Heart left ventricle (tissue), 16 donors: ENCODE data around the gene BLID. TPM values are rescaled to one million over a fixed set of nuclear protein-coding genes. Genes with fewer than 3 reads are reported as not detected.

Source experiments
- ATAC-seq, 4 donors: fragments of 200-7000 bp; cut with Tn5 transposase; one replicate each; pipeline ENCODE4 v1.9.1; 2020 to 2022; ENCODE audit warnings: moderate library complexity in 4 of 4, mild to moderate bottlenecking in 3 of 4, moderate number of reproducible peaks in 1 of 4
- DNase-seq, 5 donors: peaks; one replicate each; pipeline ENCODE4 v3.0.0-alpha.2; 2020
- H3K27ac ChIP-seq, 12 donors: fragments of 200-600 bp; sonication (generic) in 4 of 12; one replicate each; pipeline versions ENCODE4 v1.5.0 to v1.8.0; 2016 to 2022; ENCODE audit warnings: mild to moderate bottlenecking in 2 of 12
- H3K27me3 ChIP-seq, 9 donors: fragments of 200-600 bp; sonication (generic) in 2 of 9; one replicate each; pipeline versions ENCODE4 v1.5.1 to v1.8.0; 2016 to 2022; ENCODE audit warnings: mild to moderate bottlenecking in 3 of 9
- H3K36me3 ChIP-seq, 9 donors: fragments of 200-600 bp; sonication (generic) in 2 of 9; one replicate each; pipeline versions ENCODE4 v1.5.0 to v1.8.0; 2018 to 2022; ENCODE audit warnings: mild to moderate bottlenecking in 2 of 9
- H3K4me1 ChIP-seq, 12 donors: fragments of 200-600 bp; sonication (generic) in 4 of 12; one replicate each; pipeline versions ENCODE4 v1.5.0 to v1.8.0; 2016 to 2022; ENCODE audit warnings: mild to moderate bottlenecking in 3 of 12
- H3K4me3 ChIP-seq, 12 donors: fragments of 200-600 bp; sonication (generic) in 4 of 12; one replicate each; pipeline versions ENCODE4 v1.5.0 to v1.8.0; 2017 to 2022; ENCODE audit warnings: mild to moderate bottlenecking in 9 of 12, moderate library complexity in 4 of 12
- H3K9me3 ChIP-seq, 12 donors: fragments of 200-600 bp; sonication (generic) in 4 of 12; one replicate each; pipeline versions ENCODE4 v1.5.0 to v1.8.0; 2016 to 2022; ENCODE audit warnings: mild to moderate bottlenecking in 1 of 12
- CTCF ChIP-seq, 12 donors: fragments of 200-600 bp; sonication (generic) in 4 of 12; IDR thresholded peaks; one replicate each; pipeline versions ENCODE4 v1.5.0 to v1.8.0; 2018 to 2022; ENCODE audit warnings: antibody characterized with exemption in 12 of 12, mild to moderate bottlenecking in 5 of 12
- POLR2A ChIP-seq, 2 donors: fragments of 450-650 bp; IDR thresholded peaks; one replicate each; pipeline ENCODE4 v1.6.1; 2017; ENCODE audit warnings: antibody characterized with exemption in 2 of 2, mild to moderate bottlenecking in 2 of 2, moderate library complexity in 2 of 2
- WGBS, 4 donors: extraction: QIAGEN DNeasy Blood & Tissue Kit in 2 of 4; methylation state at CpG; one replicate each; pipeline versions ENCODE4 v1.1.5 to v1.1.7; 2013 to 2018; 5-methylcytosine and 5-hydroxymethylcytosine counted together
- intact Hi-C, 10 donors: fragments of 100-400 bp; cut with DNase I; formaldehyde crosslinking; loops; one replicate each; pipeline versions ENCODE4 v1.11.1 to v1.14.2; 2022
- polyA plus RNA-seq, 2 donors: library from polyadenylated mRNA; stranded (reverse); fragments of 200-250 nt; gene quantifications; one replicate each; pipeline ENCODE4 v1.2.3, GENCODE V29; 2013
- total RNA-seq, 9 donors: library from RNA; depleted of rRNA in 2 of 9; stranded (reverse); fragments of >200 nt in 2 of 9; fragmentation: NEBNext Ultra II Directional in 3 of 9; extraction: Animal tissue kit (Norgen Biotek cat#: 25700) in 3 of 9; gene quantifications; one replicate each; pipeline versions ENCODE4 v1.1.0 to v1.2.4, GENCODE V29; 2016 to 2023
- donor health status: ischemic (EF 13 %, LVEDD 7.1; RV severe dilation, severe dysfunction).
- donor health status: healthy with polysubstance abuse.
- donor health status: DM: no; HTN: yes; CAD: no.
- donor health status: DM: no; HTN: no; CAD: no.
- donor health status: ischemic (EF 25% LVEDD 6.9; RV normal size, moderate dysfunction).
- donor health status: ischemic (EF 25% LVEDD 5.7; RV mildly dilated, moderate dysfunction).
- donor health status: healthy.
- donor health status: DM: yes; HTN: yes; CAD: no.
- donor health status: ischemic (EF 35%, LVEDD 5.7; RV mildly dilated, moderate dysfunction).
- donor health status: nonischemic (EF 11% LVEDD 7.7; RV severe dilation, severe dysfunction).
- donor health status: DM: yes; HTN: yes; CAD: no.
- donor health status: PGD.
- donor health status: ischemic (EF 29% LVEDD 5.4; RV normal size, mild dysfunction).
- donor health status: nonischemic (EF 23%, LVEDD 6.1; RV moderate dilation, normal function).

The BLID gene
- total and polyA plus RNA-seq, 11 donors = not detected

GRCh38 chr11:122154227-122154626 lies 38.2 kb upstream of the BLID start:
- Histone ChIP-seq H3K27ac (no peak overlapping the region), H3K9me3 (no peaks in the 10 kb centered on the region), H3K36me3 (no peaks in the 10 kb centered on the region), H3K27me3 (no peaks in the 10 kb centered on the region), H3K4me3 (no peak overlapping the region), H3K4me1 (peaks cover 0 to 23% (median 0%) of the 10 kb centered on the region in 12 donors)
- 87 to 92% (median 90%) methylated on average over 6 of the region's 6 CpGs for WGBS, 4 donors
- no peak for ATAC-seq
- no peak for DNase-seq
- intact Hi-C loops = no loop called here
- TF ChIP-seq CTCF (IDR thresholded peaks at IDR 0.05) = no peak
- TF ChIP-seq POLR2A (IDR thresholded peaks at IDR 0.05) = no peak

GRCh38 chr11:122153746-122154145 lies 37.7 kb upstream of the BLID start:
- TF ChIP-seq POLR2A (IDR thresholded peaks at IDR 0.05) (no peak), CTCF (IDR thresholded peaks at IDR 0.05) (no peak)

GRCh38 chr11:122150216-122151124 lies 34.5 kb upstream of the BLID start:
- DNase-seq (no peak), ATAC-seq (no peak)
- 58 to 73% (median 64%) methylated on average over 5 of the region's 5 CpGs for WGBS, 4 donors
- TF ChIP-seq POLR2A (IDR thresholded peaks at IDR 0.05) = no peak
- no peak for TF ChIP-seq CTCF (IDR thresholded peaks at IDR 0.05)
- Histone ChIP-seq H3K27ac (peak overlapping the region in 4 of 12 donors; percentile 4 to 61 (median 16)), H3K36me3 (no peaks in the 10 kb centered on the region), H3K4me3 (no peak overlapping the region), H3K9me3 (no peaks in the 10 kb centered on the region), H3K27me3 (no peaks in the 10 kb centered on the region), H3K4me1 (peaks cover 0 to 23% (median 0%) of the 10 kb centered on the region in 12 donors)
- intact Hi-C loops = no loop called here

More at GRCh38 chr11:122153746-122154145, 37.7 kb upstream of the BLID start:
- ATAC-seq = no peak
- no peak for DNase-seq
- Histone ChIP-seq H3K27me3 (no peaks in the 10 kb centered on the region), H3K4me1 (peaks cover 0 to 23% (median 0%) of the 10 kb centered on the region in 12 donors), H3K4me3 (no peak overlapping the region), H3K36me3 (no peaks in the 10 kb centered on the region), H3K27ac (no peak overlapping the region), H3K9me3 (no peaks in the 10 kb centered on the region)
- intact Hi-C loops = no loop called here
- 69 to 75% (median 71%) methylated on average over 2 of the region's 2 CpGs for WGBS, 4 donors

- Histone ChIP-seq H3K4me3 (no peak overlapping the region), H3K9me3 (no peaks in the 10 kb centered on the region), H3K36me3 (no peaks in the 10 kb centered on the region), H3K4me1 (peaks cover 0 to 23% (median 0%) of the 10 kb centered on the region in 12 donors), H3K27ac (peak overlapping the region in 1 of 12 donors; percentile 21), H3K27me3 (no peaks in the 10 kb centered on the region)
- ATAC-seq = no peak
- WGBS, 4 donors = 65 to 72% (median 71%) methylated on average over 4 of the region's 4 CpGs
- intact Hi-C loops = no loop called here
- no peak for DNase-seq
- TF ChIP-seq CTCF (IDR thresholded peaks at IDR 0.05) (no peak), POLR2A (IDR thresholded peaks at IDR 0.05) (no peak)
Observed at GRCh38 chr11:122149202-122149601, 33.2 kb upstream of the BLID start.
